ENCODE data around the gene HAGHL. TPM values are rescaled to one million over a fixed set of nuclear protein-coding genes. Genes with fewer than 3 reads are reported as not detected.

Gene HAGHL
- total and polyA plus RNA-seq, 7 experiments from 2014 or later = 0.72 to 14.6 (median 9.4) TPM

GRCh38 chr16:694187-694862, 32.6 kb upstream of the HAGHL start:
- H3K4me3 ChIP-seq (ENCODE audit: low read length) = peak overlapping the region; percentile 67
- H3K27ac Mint-ChIP-seq = peak overlapping the region in 1 of 9 donors; percentile 29

GRCh38 chr16:694863-695354, 32.0 kb upstream of the HAGHL start:
- ChIA-PET POLR2A (interaction anchor here (0.6 to 2.4 kb wide), 23 partner anchors 8 to 1270 kb away, joined by 3 to 24 read pairs (median 7); partner anchors contain the start of genes ANTKMT, CCDC78, CHTF18 and CIAO3), CTCF (interaction anchor here (0.9 to 2.0 kb wide), 3 partner anchors 17 to 28 kb away, joined by 3 to 11 read pairs (median 4); no protein-coding TSS in a partner anchor)
- Mint-ChIP-seq H3K9me3 (peaks cover 0 to 2% (median 0%) of the 10 kb centered on the region in 11 donors), H3K36me3 (peaks cover 0 to 4% (median 0%) of the 10 kb centered on the region in 5 donors), H3K4me3 (peak overlapping the region in 9 of 10 donors; percentile 3 to 86 (median 76)), H3K27me3 (peaks cover 0 to 19% (median 0%) of the 10 kb centered on the region in 5 donors), H3K27ac (peak overlapping the region in 2 of 9 donors; percentile 79 to 81), H3K4me1 (peaks cover 4 to 43% (median 24%) of the 10 kb centered on the region in 7 donors)
- H3K4me3 ChIP-seq (ENCODE audit: low read length) = peak overlapping the region; percentile 67
- DNase-seq (no peak), ATAC-seq (no peak)
- no peaks in the 10 kb centered on the region for H3K27me3 ChIP-seq (ENCODE audit: control insufficient read depth in 2 of 2, insufficient read depth in 2 of 2, low read length in 2 of 2)
- intact Hi-C loops (cut with micrococcal nuclease) = loop anchor here (1.0 to 5.0 kb wide), 5 partner anchors 11 to 92 kb away; partner anchors contain the start of genes CHTF18 (in 1 of the 2), JMJD8 (in 1 of the 2), METRN (in 1 of the 2) and RHOT2 (in 1 of the 2)
- peak overlapping the region; percentile 54 for H3K27ac ChIP-seq (ENCODE audit: low read depth, low read length)
- H3K9me3 ChIP-seq (ENCODE audit: control insufficient read depth in 2 of 3, low read length in 3 of 3) = no peaks in the 10 kb centered on the region
- no peaks in the 10 kb centered on the region for H3K36me3 ChIP-seq (ENCODE audit: control insufficient read depth in 2 of 3, insufficient read depth in 3 of 3, low read length in 3 of 3)
- H3K4me1 ChIP-seq (ENCODE audit: control insufficient read depth in 2 of 2, insufficient read depth in 2 of 2, low read length in 2 of 2) = peaks cover 16 to 22% of the 10 kb centered on the region in 2 donors

More at GRCh38 chr16:694187-694862, 32.6 kb upstream of the HAGHL start:
- Histone ChIP-seq H3K4me1 (ENCODE audit: control insufficient read depth in 2 of 2, insufficient read depth in 2 of 2, low read length in 2 of 2) (peaks cover 16 to 21% of the 10 kb centered on the region in 2 donors), H3K27me3 (ENCODE audit: control insufficient read depth in 2 of 2, insufficient read depth in 2 of 2, low read length in 2 of 2) (no peaks in the 10 kb centered on the region), H3K36me3 (ENCODE audit: control insufficient read depth in 2 of 3, insufficient read depth in 3 of 3, low read length in 3 of 3) (no peaks in the 10 kb centered on the region), H3K27ac (ENCODE audit: low read depth, low read length) (peak overlapping the region; percentile 54), H3K9me3 (ENCODE audit: control insufficient read depth in 2 of 3, low read length in 3 of 3) (no peaks in the 10 kb centered on the region)
- ChIA-PET POLR2A (interaction anchor here (2.0 to 2.4 kb wide), 8 partner anchors 10 to 94 kb away, joined by 5 to 24 read pairs (median 12); partner anchors contain the start of genes CHTF18, CIAO3, JMJD8 and METTL26), CTCF (no interaction called here)
- Mint-ChIP-seq H3K4me3 (peak overlapping the region; percentile 69 to 86 (median 80)), H3K27me3 (peaks cover 0 to 19% (median 0%) of the 10 kb centered on the region in 5 donors), H3K9me3 (peaks cover 0 to 2% (median 0%) of the 10 kb centered on the region in 11 donors), H3K4me1 (peaks cover 4 to 43% (median 26%) of the 10 kb centered on the region in 7 donors), H3K36me3 (peaks cover 0 to 4% (median 0%) of the 10 kb centered on the region in 5 donors)
- intact Hi-C loops (cut with micrococcal nuclease) = no loop called here
- peak in 1 of 9 donors; percentile 44 for DNase-seq
- ATAC-seq = no peak

- CTCF ChIA-PET = interaction anchor here (0.5 to 2.0 kb wide), 4 partner anchors 17 to 268 kb away, joined by 3 to 11 read pairs (median 4); no protein-coding TSS in a partner anchor
- peaks cover 0 to 2% (median 0%) of the 10 kb centered on the region in 11 donors for H3K9me3 Mint-ChIP-seq
- ATAC-seq = peak; percentile 90
- Histone ChIP-seq H3K9me3 (ENCODE audit: control insufficient read depth in 2 of 3, low read length in 3 of 3) (no peaks in the 10 kb centered on the region), H3K27ac (ENCODE audit: low read depth, low read length) (peak overlapping the region; percentile 54), H3K36me3 (ENCODE audit: control insufficient read depth in 2 of 3, insufficient read depth in 3 of 3, low read length in 3 of 3) (no peaks in the 10 kb centered on the region), H3K4me1 (ENCODE audit: control insufficient read depth in 2 of 2, insufficient read depth in 2 of 2, low read length in 2 of 2) (peaks cover 22 to 26% of the 10 kb centered on the region in 2 donors), H3K27me3 (ENCODE audit: control insufficient read depth in 2 of 2, insufficient read depth in 2 of 2, low read length in 2 of 2) (no peaks in the 10 kb centered on the region), H3K4me3 (ENCODE audit: low read length) (peak overlapping the region; percentile 91)
- peak overlapping the region; percentile 76 to 86 (median 84) for H3K4me3 Mint-ChIP-seq
- intact Hi-C loops (cut with micrococcal nuclease) = loop anchor here (1.0 to 5.0 kb wide), 5 partner anchors 11 to 92 kb away; partner anchors contain the start of genes CHTF18 (in 1 of the 2), JMJD8 (in 1 of the 2), METRN (in 1 of the 2) and RHOT2 (in 1 of the 2)
- H3K27ac Mint-ChIP-seq = peak overlapping the region; percentile 20 to 86 (median 79)
- H3K4me1 Mint-ChIP-seq = peaks cover 4 to 40% (median 23%) of the 10 kb centered on the region in 7 donors
- POLR2A ChIA-PET = interaction anchor here (0.6 to 2.4 kb wide), 32 partner anchors 8 to 1710 kb away, joined by 3 to 24 read pairs (median 5); partner anchors contain the start of genes ANTKMT, CCDC78, CHTF18 and CIAO3
- H3K27me3 Mint-ChIP-seq = peaks cover 0 to 22% (median 0%) of the 10 kb centered on the region in 5 donors
- peak; percentile 53 to 81 (median 74) for DNase-seq
- H3K36me3 Mint-ChIP-seq = peaks cover 0 to 3% (median 0%) of the 10 kb centered on the region in 5 donors
These were observed 31.4 kb upstream of the HAGHL start for GRCh38 chr16:695355-696089.

GRCh38 chr16:698911-699671, 27.8 kb upstream of the HAGHL start:
- H3K27me3 ChIP-seq (ENCODE audit: control insufficient read depth in 2 of 2, insufficient read depth in 2 of 2, low read length in 2 of 2) = peaks cover 0 to 8% of the 10 kb centered on the region in 2 donors
- no peaks in the 10 kb centered on the region for H3K36me3 ChIP-seq (ENCODE audit: control insufficient read depth in 2 of 3, insufficient read depth in 3 of 3, low read length in 3 of 3)
- H3K27ac Mint-ChIP-seq = peak overlapping the region in 1 of 9 donors; percentile 59
- peaks cover 4 to 27% (median 16%) of the 10 kb centered on the region in 7 donors for H3K4me1 Mint-ChIP-seq
- ATAC-seq = no peak
- no peaks in the 10 kb centered on the region for H3K9me3 Mint-ChIP-seq
- H3K27me3 Mint-ChIP-seq = peaks cover 10 to 35% (median 12%) of the 10 kb centered on the region in 5 donors
- H3K4me3 ChIP-seq (ENCODE audit: low read length) = no peak overlapping the region
- H3K4me3 Mint-ChIP-seq = peak overlapping the region in 5 of 10 donors; percentile 10 to 52 (median 46)
- intact Hi-C loops (cut with micrococcal nuclease) = loop anchor here in 1 of 2 donors (5.0 kb wide), 1 partner anchor 88 kb away; the partner anchor contains the start of genes CHTF18 and RPUSD1
- POLR2A ChIA-PET = interaction anchor here (1.3 kb wide), 1 partner anchor 10 kb away, joined by 8 read pairs; the partner anchor contains the start of gene WDR24
- no peak overlapping the region for H3K27ac ChIP-seq (ENCODE audit: low read depth, low read length)
- CTCF ChIA-PET = interaction anchor here (1.0 kb wide), 1 partner anchor 13 kb away, joined by 6 read pairs; no protein-coding TSS in a partner anchor
- no peak for DNase-seq
- no peaks in the 10 kb centered on the region for H3K9me3 ChIP-seq (ENCODE audit: control insufficient read depth in 2 of 3, low read length in 3 of 3)
- no peaks in the 10 kb centered on the region for H3K36me3 Mint-ChIP-seq
- H3K4me1 ChIP-seq (ENCODE audit: control insufficient read depth in 2 of 2, insufficient read depth in 2 of 2, low read length in 2 of 2) = peaks cover 26 to 30% of the 10 kb centered on the region in 2 donors

- Histone ChIP-seq H3K27ac (ENCODE audit: low read depth, low read length) (no peak overlapping the region), H3K9me3 (ENCODE audit: control insufficient read depth in 2 of 3, low read length in 3 of 3) (no peaks in the 10 kb centered on the region), H3K4me3 (ENCODE audit: low read length) (no peak overlapping the region), H3K4me1 (ENCODE audit: control insufficient read depth in 2 of 2, insufficient read depth in 2 of 2, low read length in 2 of 2) (peaks cover 23 to 24% of the 10 kb centered on the region in 2 donors), H3K36me3 (ENCODE audit: control insufficient read depth in 2 of 3, insufficient read depth in 3 of 3, low read length in 3 of 3) (no peaks in the 10 kb centered on the region), H3K27me3 (ENCODE audit: control insufficient read depth in 2 of 2, insufficient read depth in 2 of 2, low read length in 2 of 2) (peaks cover 0 to 13% of the 10 kb centered on the region in 2 donors)
- Mint-ChIP-seq H3K4me1 (peaks cover 4 to 20% (median 9%) of the 10 kb centered on the region in 7 donors), H3K4me3 (peak overlapping the region in 1 of 10 donors; percentile 28), H3K36me3 (no peaks in the 10 kb centered on the region), H3K27me3 (peaks cover 10 to 37% (median 12%) of the 10 kb centered on the region in 5 donors), H3K9me3 (no peaks in the 10 kb centered on the region), H3K27ac (no peak overlapping the region)
- ATAC-seq = peak; percentile 77
- ChIA-PET POLR2A (interaction anchor here (1.3 kb wide), 2 partner anchors 15 to 21 kb away, joined by 3 to 4 read pairs; partner anchors contain the start of gene STUB1), CTCF (interaction anchor here (1.4 to 2.0 kb wide), 2 partner anchors 10 to 11 kb away, joined by 5 read pairs; no protein-coding TSS in a partner anchor)
- peak in 7 of 9 donors; percentile 48 to 78 (median 62) for DNase-seq
- intact Hi-C loops (cut with micrococcal nuclease) = loop anchor here in 1 of 2 donors (5.0 kb wide), 1 partner anchor 486 kb away; no protein-coding TSS in a partner anchor
These were observed 26.0 kb upstream of the HAGHL start for GRCh38 chr16:700684-701584.

All from naive thymus-derived CD4-positive, alpha-beta T cell (primary cell).